ENCODE results near the gene ANKMY1.
A peak's percentile ranks its signal among the peaks of the same experiment; 100 is the strongest.

The ANKMY1 gene

GRCh38 chr2:240520130-240520973 is 37.4 kb downstream of the ANKMY1 start:
- no peak for DNase-seq (ENCODE audit: low spot score)

DNA sequence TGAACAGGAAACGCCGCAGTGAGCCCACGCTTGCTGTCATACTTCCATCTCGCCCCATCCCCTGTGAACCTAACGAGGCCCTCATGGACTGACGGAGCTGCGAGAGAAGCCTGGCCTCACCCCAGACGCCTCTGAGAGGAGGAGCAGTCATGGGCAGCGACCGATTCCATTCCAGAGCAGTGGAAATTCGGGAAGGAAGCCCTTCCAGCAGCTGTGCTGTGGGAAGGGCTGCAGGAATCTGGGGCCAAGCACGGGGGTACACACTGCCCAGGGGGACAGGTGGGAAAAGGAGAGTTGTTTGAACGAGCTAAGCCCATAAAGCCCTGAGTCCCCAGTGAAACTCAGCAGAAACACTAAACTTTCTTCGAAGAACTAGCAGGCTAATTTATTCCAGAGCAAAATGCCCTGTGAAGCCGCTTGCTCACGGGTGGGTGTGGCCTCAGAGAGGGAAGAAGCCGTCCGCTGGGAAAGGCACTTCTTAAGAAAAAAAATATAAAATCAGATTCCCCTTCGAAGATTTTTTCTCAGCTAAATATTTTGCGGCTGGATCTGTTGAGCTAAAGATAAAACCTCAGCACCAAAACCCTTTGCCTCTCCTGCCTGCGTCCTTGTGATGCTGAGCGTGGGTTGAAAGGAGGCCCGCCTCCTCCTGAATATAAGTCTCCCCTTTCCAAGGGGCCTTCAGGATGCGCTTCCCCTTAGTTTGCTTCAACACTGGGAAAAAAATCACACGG is 38.2 kb downstream of the ANKMY1 start:
- DNase-seq (ENCODE audit: low spot score): no peak

- no peak for DNase-seq (ENCODE audit: low spot score)
Observed at GRCh38 chr2:240518981-240519380, 38.8 kb downstream of the ANKMY1 start.

- DNase-seq (ENCODE audit: low spot score): no peak
Observed at GRCh38 chr2:240517342-240517741, 40.4 kb downstream of the ANKMY1 start.

GRCh38 chr2:240514631-240515030 is 43.2 kb downstream of the ANKMY1 start:
- no peak for DNase-seq (ENCODE audit: low spot score)

GRCh38 chr2:240513549-240514287 is 44.1 kb downstream of the ANKMY1 start:
- peak; percentile 82 for DNase-seq (ENCODE audit: low spot score)

- DNase-seq (ENCODE audit: low spot score): no peak
Observed at GRCh38 chr2:240512666-240513535, 44.9 kb downstream of the ANKMY1 start.

- DNase-seq (ENCODE audit: low spot score): no peak
Observed at GRCh38 chr2:240512109-240512485, 45.7 kb downstream of the ANKMY1 start.

- DNase-seq (ENCODE audit: low spot score): no peak
Observed at GRCh38 chr2:240511351-240512108, 46.3 kb downstream of the ANKMY1 start.

DNA sequence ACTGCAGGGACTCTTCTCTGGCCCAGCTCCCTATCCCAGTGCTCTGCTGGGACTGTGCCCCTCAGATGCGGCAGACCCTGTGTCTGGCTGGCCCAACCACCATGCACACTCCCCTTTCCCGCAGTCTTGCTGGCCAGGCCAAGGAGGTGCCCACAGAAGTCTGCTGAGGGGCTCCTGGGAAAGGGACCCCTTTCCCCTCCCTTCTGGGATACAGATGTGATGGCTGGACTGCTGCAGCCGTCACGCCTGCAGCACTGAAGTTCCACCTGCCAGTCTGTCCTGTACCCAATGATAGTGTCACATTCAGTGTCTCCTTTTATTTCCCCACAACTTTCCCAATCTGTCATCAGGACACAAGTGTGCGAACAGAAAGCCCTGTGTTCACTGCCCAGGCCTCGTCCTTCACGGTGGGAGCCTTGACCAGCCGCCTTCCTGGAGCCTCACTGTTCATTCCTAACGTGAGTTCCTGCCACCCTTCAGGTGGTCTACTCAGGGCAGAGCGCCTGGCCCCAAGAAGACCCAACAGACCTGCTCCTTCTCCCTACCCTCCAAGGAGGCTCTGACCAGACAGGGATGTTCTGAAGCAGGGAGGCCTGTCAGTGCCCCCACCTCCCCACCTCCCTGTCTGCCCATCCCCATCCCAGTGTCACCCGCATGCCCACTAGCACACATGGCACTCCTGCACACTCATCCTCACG is 47.1 kb downstream of the ANKMY1 start:
- DNase-seq (ENCODE audit: low spot score): no peak

DNA sequence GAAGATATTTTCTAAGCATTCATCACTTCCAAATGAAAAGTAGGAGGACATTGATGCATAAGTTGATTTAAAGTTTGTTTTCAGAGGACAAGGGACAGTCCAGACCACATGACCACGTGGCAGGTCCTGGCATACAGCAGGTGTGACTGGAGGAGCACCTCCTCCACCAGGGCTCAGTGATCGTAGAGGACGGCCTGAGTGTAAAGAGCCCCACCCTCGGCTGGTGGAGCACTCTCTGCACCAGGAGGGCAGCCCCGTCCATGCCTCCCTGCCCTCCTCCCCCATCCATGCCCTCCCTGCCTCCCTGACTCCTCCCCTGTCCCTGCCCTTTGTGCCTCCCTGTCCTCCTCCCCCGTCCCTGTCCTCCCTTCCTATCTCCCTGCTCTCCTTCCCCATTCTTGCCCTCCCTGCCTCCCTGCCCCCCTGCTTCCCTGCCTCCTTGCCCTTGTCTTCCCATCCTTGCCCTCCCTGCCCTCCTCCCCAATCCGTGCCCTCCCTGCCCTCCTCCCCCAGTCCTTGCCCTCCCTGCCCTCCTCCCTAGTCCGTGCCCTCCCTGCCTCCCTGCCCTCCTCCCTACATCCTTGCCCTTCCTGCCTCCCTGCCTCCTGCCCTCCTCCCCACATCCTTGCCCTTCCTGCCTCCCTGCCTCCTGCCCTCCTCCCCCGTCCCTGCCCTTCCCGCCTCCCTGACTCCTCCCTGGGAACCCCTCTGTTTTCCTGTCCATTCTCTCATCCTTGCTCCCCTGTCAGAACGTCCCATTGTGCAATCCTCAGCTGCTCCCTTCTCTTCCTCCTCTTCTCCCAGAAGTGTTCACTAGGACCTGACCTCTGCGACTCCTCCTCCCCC is 47.9 kb downstream of the ANKMY1 start:
- DNase-seq (ENCODE audit: low spot score): no peak

- no peak for DNase-seq (ENCODE audit: low spot score)
Observed at GRCh38 chr2:240508832-240509545, 48.8 kb downstream of the ANKMY1 start.

DNA sequence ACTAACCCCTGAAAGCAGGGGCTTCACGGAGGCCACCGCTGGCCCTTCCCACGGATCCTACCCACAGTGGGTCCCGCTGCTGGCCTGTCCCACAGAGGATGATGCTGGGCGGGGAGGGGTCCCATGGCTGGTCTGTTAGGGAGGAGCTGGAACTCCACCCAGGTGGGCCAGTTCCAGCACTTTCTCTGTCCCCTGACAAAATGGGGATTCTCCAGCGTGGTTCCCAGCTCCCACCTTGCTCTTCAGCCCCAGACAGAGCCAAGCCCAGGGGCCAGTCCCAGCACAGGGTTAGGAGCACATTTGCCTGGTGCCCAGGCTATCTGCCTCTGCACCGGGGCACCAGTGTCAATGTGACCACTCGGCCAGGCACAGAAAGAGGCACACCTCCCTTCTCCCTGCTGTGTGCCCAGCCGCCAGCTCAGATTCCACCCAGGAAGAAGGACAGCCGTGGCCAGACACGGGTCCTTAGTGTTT is 50.0 kb downstream of the ANKMY1 start:
- no peak for DNase-seq (ENCODE audit: low spot score)

DNA sequence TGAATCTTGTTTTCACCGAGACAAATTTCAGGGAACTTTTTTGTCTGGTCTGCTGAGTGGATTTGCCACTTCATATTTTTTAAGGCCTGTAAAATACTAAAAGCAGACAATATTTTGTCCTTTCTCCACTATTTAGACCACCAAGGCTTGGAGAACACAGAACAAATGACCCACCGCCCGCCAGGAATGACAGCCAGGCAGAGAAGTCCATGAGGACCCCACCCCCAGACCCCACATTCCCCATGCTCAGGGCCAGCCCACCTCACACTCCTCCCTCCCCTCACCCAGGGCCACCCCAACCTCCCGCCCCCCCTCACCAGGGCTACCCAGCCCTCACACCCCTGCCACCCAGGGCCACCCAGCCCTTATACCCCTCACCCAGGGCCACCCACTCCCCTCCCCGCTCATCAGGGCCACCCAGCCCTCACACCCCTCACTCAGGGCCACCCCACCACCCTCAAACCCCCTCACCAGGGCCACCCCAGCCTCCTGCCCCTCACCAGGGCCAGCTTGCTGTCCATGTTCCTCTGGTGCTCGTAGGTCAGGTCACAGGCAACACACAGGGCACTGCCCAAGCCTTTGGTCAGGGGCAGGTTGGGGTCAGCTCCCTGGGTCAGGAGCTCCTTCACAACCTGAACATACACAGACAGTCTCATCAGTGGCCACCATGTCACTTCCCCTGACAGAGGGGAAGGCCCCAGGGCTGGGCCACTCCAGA is 50.6 kb downstream of the ANKMY1 start:
- DNase-seq (ENCODE audit: low spot score): no peak

- no peak for DNase-seq (ENCODE audit: low spot score)
Observed at GRCh38 chr2:240506406-240507059, 51.3 kb downstream of the ANKMY1 start.

- DNase-seq (ENCODE audit: low spot score): no peak
Observed at GRCh38 chr2:240505910-240506309, 51.9 kb downstream of the ANKMY1 start.

DNA sequence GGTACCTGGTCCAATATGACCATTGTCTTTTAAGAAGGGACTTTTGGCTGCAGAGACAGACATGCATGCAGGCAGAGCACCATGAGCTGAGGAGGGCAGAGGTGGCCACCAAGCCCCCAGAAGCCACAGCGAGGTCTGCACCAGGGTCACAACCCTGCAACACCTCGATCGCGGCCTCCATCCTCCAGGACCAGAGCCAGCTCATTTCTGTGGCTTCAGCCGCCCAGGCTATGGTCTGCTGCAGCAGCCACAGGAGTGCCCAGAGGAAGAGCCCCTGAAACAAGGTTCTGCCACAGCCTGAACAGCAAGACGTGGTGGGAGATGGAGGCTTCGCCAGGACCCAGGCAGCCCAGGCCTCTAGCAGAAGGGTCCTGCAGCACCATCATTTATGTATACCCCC is 53.9 kb downstream of the ANKMY1 start:
- DNase-seq (ENCODE audit: low spot score): no peak

Measured in NAMALWA (cell line).